NT2/D1 (cell line): ENCODE measurements around the gene PLK3.
"Not testable (repeated sequence)": the region's sequence is repeated elsewhere in the genome, so short reads cannot be mapped to it uniquely, and the experiment has no call there.

Experiments
- DNase-seq: peaks from one replicate; pipeline ENCODE4 v3.0.0-alpha.2; 2011; ENCODE audit warnings: low read depth, low spot score
- H3K27me3 ChIP-seq: 2 replicates; pipeline ENCODE4 v1.6.0; 2011; ENCODE audit warnings: mild to moderate bottlenecking; ENCODE audit not compliant: insufficient read length, insufficient read depth
- H3K36me3 ChIP-seq: 2 replicates; pipeline ENCODE4 v1.6.1; 2011; ENCODE audit warnings: mild to moderate bottlenecking, low read length, mixed read lengths; ENCODE audit not compliant: insufficient read depth, insufficient read length
- H3K4me1 ChIP-seq: 2 replicates; pipeline ENCODE4 v1.5.1; 2011; ENCODE audit not compliant: insufficient read depth, insufficient read length
- H3K4me3 ChIP-seq: 2 replicates; pipeline ENCODE4 v1.5.1; 2011; ENCODE audit warnings: low read depth; ENCODE audit not compliant: insufficient read length
- H3K9ac ChIP-seq: 2 replicates; pipeline ENCODE4 v1.6.0; 2011; ENCODE audit warnings: low read depth; ENCODE audit not compliant: insufficient read length
- H3K9me3 ChIP-seq: 2 replicates; pipeline ENCODE4 v1.5.1; 2011; ENCODE audit warnings: mild to moderate bottlenecking, low read length; ENCODE audit not compliant: insufficient read depth
- SUZ12 ChIP-seq: IDR thresholded peaks from 2 replicates; pipeline ENCODE4 v1.6.1; 2011; ENCODE audit not compliant: insufficient read length, insufficient read depth; ENCODE audit errors: extremely low read depth
- YY1 ChIP-seq: IDR thresholded peaks from 2 replicates; pipeline ENCODE4 v1.6.1; 2011; ENCODE audit not compliant: insufficient read length, insufficient read depth
- ZNF274 ChIP-seq: IDR thresholded peaks from 2 replicates; pipeline ENCODE4 v1.6.1; 2011; ENCODE audit warnings: mild to moderate bottlenecking, low read depth, low read length

The PLK3 gene

DNA sequence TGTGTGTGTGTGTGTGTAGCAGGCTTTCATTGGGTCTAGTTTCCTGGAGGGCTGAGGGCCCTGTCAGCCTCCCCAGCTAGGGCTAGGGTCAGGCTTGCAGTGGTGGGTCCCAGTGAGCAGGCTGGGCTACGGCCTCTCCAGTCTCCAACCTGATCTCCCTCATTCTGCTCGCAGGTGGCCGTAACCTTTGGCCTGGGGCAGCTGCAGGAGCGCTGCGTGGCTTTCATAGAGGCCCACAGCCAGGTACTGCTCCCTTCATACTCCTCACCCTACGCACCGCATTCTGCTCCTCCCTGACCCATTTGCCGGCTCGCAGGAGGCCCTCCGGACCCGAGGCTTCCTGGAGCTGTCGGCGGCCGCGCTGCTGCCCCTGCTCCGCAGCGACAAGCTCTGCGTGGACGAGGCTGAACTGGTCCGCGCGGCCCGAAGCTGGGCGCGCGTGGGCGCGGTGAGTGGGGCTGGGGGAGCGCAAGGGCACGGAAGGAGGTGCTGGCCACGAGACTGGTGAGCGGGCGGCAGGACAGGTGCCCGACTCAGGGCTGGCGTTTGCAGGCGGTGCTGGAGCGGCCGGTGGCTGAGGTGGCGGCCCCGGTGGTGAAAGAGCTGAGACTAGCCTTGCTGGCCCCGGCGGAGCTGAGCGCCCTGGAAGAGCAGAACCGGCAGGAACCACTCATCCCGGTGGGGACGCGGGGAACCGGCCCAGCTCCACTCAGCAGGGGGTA lies 12.8 kb downstream of the PLK3 start:
- Histone ChIP-seq H3K4me1 (peaks cover 27% of the 10 kb centered on the region), H3K36me3 (peaks cover 35% of the 10 kb centered on the region), H3K9me3 (no peaks in the 10 kb centered on the region), H3K4me3 (no peak overlapping the region), H3K27me3 (no peaks in the 10 kb centered on the region), H3K9ac (peak overlapping the region; percentile 39)
- DNase-seq: no peak
- TF ChIP-seq ZNF274 (no peak), YY1 (no peak), SUZ12 (no peak)

DNA sequence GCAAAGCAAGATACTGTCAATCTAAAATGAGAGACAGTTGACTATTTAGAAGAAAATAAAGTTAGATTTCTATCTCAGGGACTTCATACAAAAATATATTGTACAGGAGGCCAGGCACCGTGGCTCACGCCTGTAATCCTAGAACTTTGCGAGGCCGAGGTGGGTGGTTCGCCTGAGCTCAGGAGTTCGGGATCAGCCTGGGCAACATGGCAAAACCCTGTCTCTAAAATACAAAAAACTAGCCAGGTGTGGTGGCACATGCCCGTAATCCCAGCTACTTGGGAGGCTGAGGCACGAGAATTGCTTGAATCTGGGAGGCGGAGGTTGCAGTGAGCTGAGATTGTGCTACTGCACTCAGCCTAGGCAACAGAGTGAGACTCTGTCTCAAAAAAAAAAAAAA lies 15.7 kb downstream of the PLK3 start:
- Histone ChIP-seq H3K36me3 (peaks cover 29% of the 10 kb centered on the region), H3K4me1 (peaks cover 14% of the 10 kb centered on the region)

DNA sequence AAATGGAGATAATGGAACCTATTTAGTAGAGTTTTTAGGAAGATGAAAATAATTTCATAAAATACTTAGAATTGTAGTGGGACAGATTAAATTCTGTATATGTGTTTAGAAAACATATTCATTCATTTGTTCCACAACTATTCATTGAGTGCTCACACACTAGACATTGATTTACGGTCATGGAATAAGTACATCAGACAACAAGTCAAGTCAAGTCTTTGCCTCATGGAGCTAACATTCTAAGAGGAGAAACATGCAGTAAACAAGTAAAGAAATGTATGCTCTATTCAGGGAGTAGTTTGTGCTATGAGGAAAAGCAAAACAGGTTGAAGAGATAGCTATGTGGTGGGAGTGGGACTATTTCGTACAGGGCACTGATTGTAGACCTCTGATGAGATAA lies 17.1 kb downstream of the PLK3 start:
- Histone ChIP-seq H3K9me3 (no peaks in the 10 kb centered on the region), H3K4me1 (peaks cover 9% of the 10 kb centered on the region), H3K36me3 (peaks cover 29% of the 10 kb centered on the region), H3K4me3 (no peak overlapping the region), H3K9ac (no peak overlapping the region), H3K27me3 (no peaks in the 10 kb centered on the region)
- DNase-seq: no peak
- TF ChIP-seq YY1 (no peak), SUZ12 (no peak), ZNF274 (no peak)

More for the DNA sequence above, 15.7 kb downstream of the PLK3 start:
- not testable (repeated sequence) for H3K27me3 ChIP-seq, H3K9me3 ChIP-seq, H3K9ac ChIP-seq, DNase-seq, H3K4me3 ChIP-seq

DNA sequence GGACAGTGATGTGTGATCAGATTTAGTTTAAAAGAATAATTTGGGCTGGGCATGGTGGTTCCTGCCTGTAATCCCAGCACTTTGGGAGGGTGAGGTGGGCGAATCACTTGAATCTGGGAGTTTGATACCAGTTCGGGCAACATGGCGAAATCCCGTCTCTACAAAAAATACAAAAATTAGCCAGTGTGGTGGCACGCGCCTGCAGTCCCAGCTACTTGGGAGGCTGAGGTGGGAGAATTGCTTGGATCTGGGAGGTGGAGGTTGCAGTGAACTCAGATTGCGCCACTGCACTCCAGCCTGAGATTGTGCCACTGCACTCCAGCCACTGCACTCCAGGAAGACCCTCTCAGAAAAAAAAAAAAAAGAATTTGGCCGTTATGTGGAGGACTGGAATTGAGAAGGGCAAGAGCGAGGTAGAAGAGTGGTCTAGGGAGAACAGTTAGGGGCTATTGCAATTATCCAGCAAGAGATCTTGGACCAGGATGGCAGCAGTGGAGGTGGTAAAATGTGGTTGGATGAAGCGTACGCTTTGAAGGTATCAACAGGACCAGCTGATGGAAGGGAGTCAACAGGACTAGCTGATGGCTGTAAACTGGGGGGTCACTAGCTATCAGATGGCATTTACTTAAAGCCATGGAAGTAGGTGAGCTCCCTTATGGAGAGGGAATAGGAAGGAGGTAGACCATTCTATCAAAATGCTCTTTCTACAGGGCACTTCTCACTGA lies 17.8 kb downstream of the PLK3 start:
- H3K36me3 ChIP-seq: peaks cover 25% of the 10 kb centered on the region
- peaks cover 4% of the 10 kb centered on the region for H3K4me1 ChIP-seq
- no peaks in the 10 kb centered on the region for H3K9me3 ChIP-seq
- DNase-seq: no peak
- no peak overlapping the region for H3K4me3 ChIP-seq
- H3K9ac ChIP-seq: no peak overlapping the region
- TF ChIP-seq SUZ12 (no peak), YY1 (no peak), ZNF274 (no peak)
- H3K27me3 ChIP-seq: no peaks in the 10 kb centered on the region

DNA sequence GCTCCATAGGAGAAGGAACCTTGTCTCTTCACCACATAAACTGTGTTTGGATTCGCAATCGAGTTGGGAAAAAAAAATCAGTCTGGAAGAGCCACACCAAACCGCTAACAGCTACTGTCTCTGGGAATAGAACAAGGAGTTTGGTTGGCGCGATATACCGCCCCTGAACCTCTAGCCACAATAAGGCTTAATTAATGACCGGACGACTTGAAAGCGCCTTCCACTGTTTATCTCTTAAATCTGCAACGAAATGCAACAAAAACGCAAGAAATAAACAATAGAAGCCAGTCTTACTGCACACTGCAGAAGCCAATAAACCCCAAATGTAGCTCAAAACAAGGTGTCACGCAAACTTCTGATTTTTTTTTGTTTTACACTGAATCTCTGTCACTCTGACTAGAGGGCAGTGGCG lies 19.0 kb downstream of the PLK3 start:
- TF ChIP-seq ZNF274: no peak
- no peak for TF ChIP-seq SUZ12
- no peak for TF ChIP-seq YY1
- Histone ChIP-seq H3K4me1 (peaks cover 4% of the 10 kb centered on the region), H3K9me3 (no peaks in the 10 kb centered on the region), H3K27me3 (no peaks in the 10 kb centered on the region), H3K4me3 (peak overlapping the region; percentile 26), H3K9ac (peak overlapping the region; percentile 79), H3K36me3 (peaks cover 15% of the 10 kb centered on the region)
- DNase-seq: no peak

DNA sequence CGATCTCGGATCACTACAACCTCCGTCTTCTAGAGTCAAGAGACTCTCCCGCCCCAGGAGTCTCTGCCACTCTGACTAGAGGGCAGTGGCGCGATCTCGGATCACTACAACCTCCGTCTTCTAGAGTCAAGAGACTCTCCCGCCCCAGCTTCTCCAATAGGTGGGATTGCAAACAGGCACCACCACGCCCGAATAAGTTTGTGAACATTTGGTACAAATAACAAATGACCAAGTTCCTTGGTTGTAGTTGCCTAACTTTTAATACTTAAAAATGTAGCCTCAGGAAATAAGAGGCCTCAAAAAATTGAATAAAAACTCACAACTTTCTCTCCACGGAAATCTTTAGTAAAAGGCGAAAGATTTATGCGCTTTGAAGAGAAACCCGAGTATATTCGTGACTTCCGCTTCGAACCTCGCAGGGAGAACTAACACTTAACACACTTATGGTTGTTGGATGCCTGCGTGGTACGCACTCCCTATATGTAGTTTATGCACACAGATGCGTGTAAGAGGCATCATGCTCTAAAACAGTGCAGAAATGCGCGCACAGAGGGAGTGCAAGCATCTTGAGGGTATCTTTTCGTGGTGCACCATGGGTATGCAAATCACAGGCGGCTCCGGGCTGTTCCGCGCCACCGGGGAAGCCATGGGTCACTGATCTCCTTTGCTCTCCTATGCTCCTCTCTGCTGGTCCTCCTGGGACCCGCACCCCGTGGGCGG lies 19.6 kb downstream of the PLK3 start:
- Histone ChIP-seq H3K4me1 (peaks cover 4% of the 10 kb centered on the region), H3K36me3 (peaks cover 13% of the 10 kb centered on the region), H3K9me3 (no peaks in the 10 kb centered on the region), H3K9ac (peak overlapping the region; percentile 91), H3K27me3 (no peaks in the 10 kb centered on the region), H3K4me3 (peak overlapping the region; percentile 46)
- peak; percentile 93 for DNase-seq
- TF ChIP-seq YY1: no peak
- no peak for TF ChIP-seq ZNF274
- no peak for TF ChIP-seq SUZ12
